ENCODE data around the gene COL4A6.

The COL4A6 gene

DNA sequence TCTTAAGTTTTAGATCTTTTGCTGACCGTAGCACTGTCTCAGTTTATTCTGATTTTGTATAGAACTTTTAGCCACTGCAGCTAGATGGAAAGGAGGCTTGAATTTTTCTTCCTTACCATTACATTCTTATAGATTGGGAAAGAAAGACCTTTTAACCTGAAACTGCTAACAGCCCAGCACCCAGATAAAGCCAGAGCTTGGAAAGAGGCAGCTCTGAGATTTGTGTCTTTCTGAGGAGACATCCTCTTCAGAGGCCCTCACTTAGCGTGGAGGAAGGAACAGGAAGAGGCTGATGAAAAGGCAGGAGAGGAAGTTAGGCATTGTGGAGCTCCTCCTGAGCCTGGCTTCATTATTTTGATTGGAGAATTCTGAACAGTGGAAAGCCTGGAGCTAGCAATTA, 311.6 kb downstream of the COL4A6 start:
- no peak for DNase-seq (ENCODE audit: low spot score)
- no peaks in the 10 kb centered on the region for H3K79me1 ChIP-seq (ENCODE audit: low read depth, low read length)
- H3K23ac ChIP-seq (ENCODE audit: low read depth, low read length, poor library complexity) = no peak overlapping the region
- peak overlapping the region; percentile 2 for H2AFZ ChIP-seq (ENCODE audit: low read length)
- H3K4ac ChIP-seq (ENCODE audit: low read length) = no peak overlapping the region
- H3K4me3 ChIP-seq (ENCODE audit: low read length in 2 of 2) = no peak overlapping the region
- H2BK12ac ChIP-seq (ENCODE audit: low read length) = no peak overlapping the region
- no peaks in the 10 kb centered on the region for H3K9me3 ChIP-seq (replicated peaks in 1 of 2; ENCODE audit: control insufficient read depth in 2 of 2, insufficient read depth in 1 of 2, low read depth in 1 of 2, low read length in 2 of 2)
- H3K14ac ChIP-seq (ENCODE audit: low read length) = no peak overlapping the region
- no peak overlapping the region for H2BK5ac ChIP-seq (ENCODE audit: low read length)
- no peak overlapping the region for H2BK120ac ChIP-seq (ENCODE audit: low read depth, low read length)
- H3K4me2 ChIP-seq (ENCODE audit: insufficient read depth, low read length, poor library complexity, severe bottlenecking) = no peak overlapping the region
- H3K27ac ChIP-seq (replicated peaks; ENCODE audit: low read length) = no peak overlapping the region
- H3K36me3 ChIP-seq (replicated peaks in 1 of 2; ENCODE audit: control insufficient read depth in 2 of 2, insufficient read depth in 2 of 2, low read length in 2 of 2) = no peaks in the 10 kb centered on the region
- no peaks in the 10 kb centered on the region for H3K27me3 ChIP-seq (ENCODE audit: control insufficient read depth in 3 of 3, insufficient read depth in 3 of 3, low read depth in 1 of 3, low read length in 3 of 3)
- H3K9ac ChIP-seq (ENCODE audit: low read depth, low read length, poor library complexity) = no peak overlapping the region
- no peak overlapping the region for H2BK15ac ChIP-seq (ENCODE audit: low read length)
- no peak overlapping the region for H4K91ac ChIP-seq (ENCODE audit: low read depth, low read length, poor library complexity)
- no peak overlapping the region for H2AK5ac ChIP-seq (ENCODE audit: low read depth, low read length)
- WGBS, 2 donors (ENCODE audit: extremely low coverage in 2 of 2, insufficient read length in 2 of 2, insufficient replicate concordance in 1 of 2) = no CpG with 5 or more reads among the region's 2 CpGs
- H3K4me1 ChIP-seq (ENCODE audit: control insufficient read depth in 2 of 2, insufficient read depth in 1 of 2, low read depth in 1 of 2, low read length in 2 of 2) = peaks cover 0 to 10% of the 10 kb centered on the region in 2 donors
- no peak overlapping the region for H3K18ac ChIP-seq (ENCODE audit: low read length)
- no peak overlapping the region for H4K8ac ChIP-seq (ENCODE audit: low read depth, low read length)

DNA sequence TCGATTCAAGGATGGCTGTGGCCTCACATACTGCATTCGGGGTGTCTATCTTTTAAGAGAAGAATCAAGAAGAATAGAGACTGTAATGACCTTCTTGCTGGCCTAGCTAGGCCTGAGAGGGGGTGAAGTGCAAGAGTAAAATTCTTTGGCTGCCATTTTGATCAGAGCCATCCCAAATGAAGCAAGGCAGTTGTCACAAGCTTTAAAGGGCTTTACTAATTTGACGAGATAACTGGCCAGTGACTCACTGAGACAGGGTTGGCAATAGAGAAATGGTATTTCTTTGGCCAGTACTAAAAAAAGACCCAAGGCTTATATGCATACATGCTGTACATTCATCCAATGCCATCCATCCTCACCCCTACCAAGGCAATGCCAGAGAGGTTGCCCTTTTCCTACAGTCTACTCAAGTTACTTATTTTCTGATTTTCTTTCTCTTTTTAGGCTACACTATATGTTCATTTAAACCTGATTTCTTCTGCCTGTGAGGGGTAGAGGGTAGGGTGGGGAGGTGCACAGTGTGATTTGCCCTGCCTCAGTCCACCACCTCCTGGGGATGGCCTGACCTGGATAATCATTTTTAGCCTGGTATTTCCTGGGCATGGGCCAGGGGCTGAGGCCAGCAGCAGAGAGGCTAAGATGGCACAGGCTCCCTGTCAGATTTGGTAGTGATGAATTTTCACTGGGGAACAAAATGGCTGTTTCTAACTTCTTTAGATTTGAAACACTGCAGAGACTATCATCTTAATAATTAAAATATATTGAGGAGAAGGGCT, 314.4 kb downstream of the COL4A6 start:
- H3K9me3 ChIP-seq (replicated peaks in 1 of 2; ENCODE audit: control insufficient read depth in 2 of 2, insufficient read depth in 1 of 2, low read depth in 1 of 2, low read length in 2 of 2) = no peaks in the 10 kb centered on the region
- no peak overlapping the region for H3K23ac ChIP-seq (ENCODE audit: low read depth, low read length, poor library complexity)
- no peaks in the 10 kb centered on the region for H3K36me3 ChIP-seq (replicated peaks in 1 of 2; ENCODE audit: control insufficient read depth in 2 of 2, insufficient read depth in 2 of 2, low read length in 2 of 2)
- no peak overlapping the region for H2BK12ac ChIP-seq (ENCODE audit: low read length)
- no peak overlapping the region for H3K18ac ChIP-seq (ENCODE audit: low read length)
- H3K4me2 ChIP-seq (ENCODE audit: insufficient read depth, low read length, poor library complexity, severe bottlenecking) = no peak overlapping the region
- peaks cover 0 to 4% (median 0%) of the 10 kb centered on the region in 3 experiments for H3K27me3 ChIP-seq (ENCODE audit: control insufficient read depth in 3 of 3, insufficient read depth in 3 of 3, low read depth in 1 of 3, low read length in 3 of 3)
- H3K4me3 ChIP-seq (ENCODE audit: low read length in 2 of 2) = no peak overlapping the region
- H3K4me1 ChIP-seq (ENCODE audit: control insufficient read depth in 2 of 2, insufficient read depth in 1 of 2, low read depth in 1 of 2, low read length in 2 of 2) = peaks cover 0 to 8% of the 10 kb centered on the region in 2 donors
- no peak overlapping the region for H2BK120ac ChIP-seq (ENCODE audit: low read depth, low read length)
- H2BK15ac ChIP-seq (ENCODE audit: low read length) = no peak overlapping the region
- no peak overlapping the region for H2BK5ac ChIP-seq (ENCODE audit: low read length)
- no peak for DNase-seq (ENCODE audit: low spot score)
- H4K8ac ChIP-seq (ENCODE audit: low read depth, low read length) = no peak overlapping the region
- H2AFZ ChIP-seq (ENCODE audit: low read length) = no peak overlapping the region
- no peak overlapping the region for H2AK5ac ChIP-seq (ENCODE audit: low read depth, low read length)
- no peak overlapping the region for H3K27ac ChIP-seq (replicated peaks; ENCODE audit: low read length)
- no CpG with 5 or more reads among the region's 3 CpGs for WGBS, 2 donors (ENCODE audit: extremely low coverage in 2 of 2, insufficient read length in 2 of 2, insufficient replicate concordance in 1 of 2)
- H3K14ac ChIP-seq (ENCODE audit: low read length) = no peak overlapping the region
- H3K4ac ChIP-seq (ENCODE audit: low read length) = no peak overlapping the region
- no peak overlapping the region for H4K91ac ChIP-seq (ENCODE audit: low read depth, low read length, poor library complexity)
- H3K9ac ChIP-seq (ENCODE audit: low read depth, low read length, poor library complexity) = no peak overlapping the region
- no peaks in the 10 kb centered on the region for H3K79me1 ChIP-seq (ENCODE audit: low read depth, low read length)

DNA sequence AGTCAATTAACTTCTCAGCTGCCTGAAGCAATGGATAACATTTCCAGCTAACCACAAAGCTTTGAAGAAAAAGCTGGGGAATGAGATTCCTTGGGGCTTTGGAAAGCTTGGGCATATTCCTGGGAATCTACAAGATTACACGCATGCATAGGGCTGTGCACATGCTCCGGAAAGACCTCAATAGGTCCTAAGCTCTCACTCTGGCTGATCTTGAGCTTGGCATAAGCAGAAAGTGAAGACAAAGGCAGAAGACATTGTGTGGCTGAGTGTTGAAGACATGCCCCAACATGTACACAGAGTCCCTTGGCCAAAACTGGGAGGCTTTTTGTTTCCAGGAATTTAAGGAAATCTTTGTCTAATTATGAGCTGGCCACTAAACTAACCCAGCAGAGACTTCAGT, 315.5 kb downstream of the COL4A6 start:
- H2BK15ac ChIP-seq (ENCODE audit: low read length) = no peak overlapping the region
- H3K9me3 ChIP-seq (replicated peaks in 1 of 2; ENCODE audit: control insufficient read depth in 2 of 2, insufficient read depth in 1 of 2, low read depth in 1 of 2, low read length in 2 of 2) = no peaks in the 10 kb centered on the region
- no peak overlapping the region for H2BK12ac ChIP-seq (ENCODE audit: low read length)
- no peaks in the 10 kb centered on the region for H3K36me3 ChIP-seq (replicated peaks in 1 of 2; ENCODE audit: control insufficient read depth in 2 of 2, insufficient read depth in 2 of 2, low read length in 2 of 2)
- peaks cover 0 to 8% of the 10 kb centered on the region in 2 donors for H3K4me1 ChIP-seq (ENCODE audit: control insufficient read depth in 2 of 2, insufficient read depth in 1 of 2, low read depth in 1 of 2, low read length in 2 of 2)
- no peak overlapping the region for H3K14ac ChIP-seq (ENCODE audit: low read length)
- peaks cover 0 to 9% (median 0%) of the 10 kb centered on the region in 3 experiments for H3K27me3 ChIP-seq (ENCODE audit: control insufficient read depth in 3 of 3, insufficient read depth in 3 of 3, low read depth in 1 of 3, low read length in 3 of 3)
- no CpG with 5 or more reads among the region's 2 CpGs for WGBS, 2 donors (ENCODE audit: extremely low coverage in 2 of 2, insufficient read length in 2 of 2, insufficient replicate concordance in 1 of 2)
- H2BK5ac ChIP-seq (ENCODE audit: low read length) = no peak overlapping the region
- H3K23ac ChIP-seq (ENCODE audit: low read depth, low read length, poor library complexity) = no peak overlapping the region
- H2AFZ ChIP-seq (ENCODE audit: low read length) = peak overlapping the region; percentile 26
- H3K79me1 ChIP-seq (ENCODE audit: low read depth, low read length) = no peaks in the 10 kb centered on the region
- no peak overlapping the region for H3K4me2 ChIP-seq (ENCODE audit: insufficient read depth, low read length, poor library complexity, severe bottlenecking)
- H3K9ac ChIP-seq (ENCODE audit: low read depth, low read length, poor library complexity) = no peak overlapping the region
- H4K91ac ChIP-seq (ENCODE audit: low read depth, low read length, poor library complexity) = no peak overlapping the region
- no peak overlapping the region for H2BK120ac ChIP-seq (ENCODE audit: low read depth, low read length)
- DNase-seq (ENCODE audit: low spot score) = no peak
- no peak overlapping the region for H3K4me3 ChIP-seq (ENCODE audit: low read length in 2 of 2)
- no peak overlapping the region for H2AK5ac ChIP-seq (ENCODE audit: low read depth, low read length)
- no peak overlapping the region for H3K18ac ChIP-seq (ENCODE audit: low read length)
- H3K4ac ChIP-seq (ENCODE audit: low read length) = no peak overlapping the region
- H3K27ac ChIP-seq (replicated peaks; ENCODE audit: low read length) = no peak overlapping the region
- H4K8ac ChIP-seq (ENCODE audit: low read depth, low read length) = no peak overlapping the region

DNA sequence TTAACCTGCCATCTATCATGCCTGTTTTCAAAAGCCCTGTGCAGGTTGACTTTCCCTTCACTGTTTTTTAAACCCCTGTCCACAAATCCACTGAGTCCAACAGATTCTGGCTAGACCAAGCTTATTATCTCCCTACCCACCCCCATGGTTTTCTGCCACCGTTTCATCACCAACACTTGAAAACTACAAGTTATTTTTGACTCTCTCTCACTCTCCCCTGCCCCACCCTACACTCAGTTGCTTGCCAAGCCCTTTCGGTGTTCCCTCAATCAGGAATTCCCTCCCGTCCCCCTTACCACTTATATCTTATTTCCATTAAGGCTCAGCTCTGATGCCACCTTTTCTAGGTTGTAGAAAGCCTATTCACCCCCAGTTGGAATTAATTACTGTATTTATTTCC, 316.9 kb downstream of the COL4A6 start:
- H3K23ac ChIP-seq (ENCODE audit: low read depth, low read length, poor library complexity) = no peak overlapping the region
- no peaks in the 10 kb centered on the region for H3K79me1 ChIP-seq (ENCODE audit: low read depth, low read length)
- no peak overlapping the region for H3K18ac ChIP-seq (ENCODE audit: low read length)
- H4K8ac ChIP-seq (ENCODE audit: low read depth, low read length) = no peak overlapping the region
- H2AFZ ChIP-seq (ENCODE audit: low read length) = no peak overlapping the region
- no peak overlapping the region for H2AK5ac ChIP-seq (ENCODE audit: low read depth, low read length)
- no peak overlapping the region for H3K4me3 ChIP-seq (ENCODE audit: low read length in 2 of 2)
- H3K9ac ChIP-seq (ENCODE audit: low read depth, low read length, poor library complexity) = no peak overlapping the region
- no peak overlapping the region for H4K91ac ChIP-seq (ENCODE audit: low read depth, low read length, poor library complexity)
- no peak overlapping the region for H3K14ac ChIP-seq (ENCODE audit: low read length)
- H2BK12ac ChIP-seq (ENCODE audit: low read length) = no peak overlapping the region
- WGBS, 2 donors (ENCODE audit: extremely low coverage in 2 of 2, insufficient read length in 2 of 2, insufficient replicate concordance in 1 of 2) = no CpG with 5 or more reads among the region's 3 CpGs
- no peak overlapping the region for H2BK15ac ChIP-seq (ENCODE audit: low read length)
- no peak overlapping the region for H3K4me2 ChIP-seq (ENCODE audit: insufficient read depth, low read length, poor library complexity, severe bottlenecking)
- DNase-seq (ENCODE audit: low spot score) = no peak
- H3K36me3 ChIP-seq (replicated peaks in 1 of 2; ENCODE audit: control insufficient read depth in 2 of 2, insufficient read depth in 2 of 2, low read length in 2 of 2) = no peaks in the 10 kb centered on the region
- H3K9me3 ChIP-seq (replicated peaks in 1 of 2; ENCODE audit: control insufficient read depth in 2 of 2, insufficient read depth in 1 of 2, low read depth in 1 of 2, low read length in 2 of 2) = no peaks in the 10 kb centered on the region
- peaks cover 0 to 9% (median 0%) of the 10 kb centered on the region in 3 experiments for H3K27me3 ChIP-seq (ENCODE audit: control insufficient read depth in 3 of 3, insufficient read depth in 3 of 3, low read depth in 1 of 3, low read length in 3 of 3)
- H2BK5ac ChIP-seq (ENCODE audit: low read length) = no peak overlapping the region
- no peak overlapping the region for H2BK120ac ChIP-seq (ENCODE audit: low read depth, low read length)
- no peak overlapping the region for H3K4ac ChIP-seq (ENCODE audit: low read length)
- peaks cover 0 to 8% of the 10 kb centered on the region in 2 donors for H3K4me1 ChIP-seq (ENCODE audit: control insufficient read depth in 2 of 2, insufficient read depth in 1 of 2, low read depth in 1 of 2, low read length in 2 of 2)
- H3K27ac ChIP-seq (replicated peaks; ENCODE audit: low read length) = no peak overlapping the region

All from neuronal stem cell (in vitro differentiated cells).